ENCODE data around the gene UBE2E1.

UBE2E1 gene

DNA sequence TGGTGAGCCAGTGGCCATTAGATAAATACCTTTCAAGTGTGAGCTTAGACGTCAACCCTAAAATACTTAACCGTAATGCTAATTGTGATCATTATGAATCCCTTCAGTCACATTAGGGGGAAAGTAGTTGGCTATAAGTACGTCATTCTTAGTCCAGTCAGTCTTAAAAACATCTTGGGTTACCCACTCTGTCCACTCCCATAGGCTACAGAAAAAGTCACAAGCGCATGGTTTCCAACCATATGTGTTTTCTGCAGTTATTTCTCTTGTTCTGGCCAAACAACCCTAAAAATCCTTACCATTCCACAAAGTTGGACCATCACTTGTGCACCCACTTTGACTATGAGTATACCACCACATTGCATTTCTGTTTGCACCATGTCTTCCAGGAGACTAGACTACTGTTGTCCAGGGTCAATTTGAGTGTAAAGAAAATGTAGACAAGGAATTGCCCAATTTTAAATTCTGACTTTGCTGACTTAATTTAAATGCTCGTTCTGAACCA, 114.4 kb downstream of the UBE2E1 start:
- no peak for DNase-seq

- DNase-seq, result no peak
Observed at GRCh38 chr3:23921052-23921511, 115.3 kb downstream of the UBE2E1 start.

DNA sequence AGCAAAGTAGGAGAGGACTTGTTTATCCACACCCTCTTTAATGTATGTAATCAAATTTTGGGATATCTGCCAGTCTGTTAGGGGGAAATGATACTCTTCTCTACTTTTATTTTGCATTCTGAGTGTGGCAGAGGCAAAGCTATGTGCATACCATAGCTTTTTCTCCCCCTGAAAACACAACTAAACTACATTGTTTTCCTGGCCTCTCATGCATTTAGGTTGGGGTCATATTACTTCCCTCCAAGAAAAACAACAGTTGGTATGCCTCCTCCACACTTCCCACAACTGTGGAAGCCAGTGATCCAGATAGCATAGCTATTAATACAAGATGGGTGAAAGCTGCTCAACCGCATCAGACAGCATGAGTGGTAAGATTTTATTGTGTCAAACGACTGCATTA, 118.0 kb downstream of the UBE2E1 start:
- DNase-seq, result peak in 1 of 2 experiments; percentile 7

DNA sequence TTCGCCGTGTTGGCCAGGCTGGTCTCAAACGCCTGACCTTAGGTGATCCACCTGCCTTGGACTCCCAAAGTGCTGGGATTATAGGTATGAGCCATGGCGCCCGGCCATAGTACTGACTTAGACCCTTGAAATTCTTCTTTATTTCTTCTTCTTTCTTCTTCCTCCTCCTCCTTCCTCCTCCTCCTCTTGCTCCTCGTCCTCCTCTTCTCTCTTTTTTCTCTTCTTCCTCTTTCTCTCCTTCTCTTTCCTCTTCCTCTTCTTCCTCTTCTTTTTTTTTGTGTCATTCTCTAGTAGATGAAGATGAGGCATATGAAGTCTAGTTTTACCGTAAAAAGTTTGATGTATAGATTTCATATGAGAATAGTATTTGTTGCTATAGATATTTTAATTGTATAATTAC, 120.5 kb downstream of the UBE2E1 start:
- DNase-seq, result no peak

DNA sequence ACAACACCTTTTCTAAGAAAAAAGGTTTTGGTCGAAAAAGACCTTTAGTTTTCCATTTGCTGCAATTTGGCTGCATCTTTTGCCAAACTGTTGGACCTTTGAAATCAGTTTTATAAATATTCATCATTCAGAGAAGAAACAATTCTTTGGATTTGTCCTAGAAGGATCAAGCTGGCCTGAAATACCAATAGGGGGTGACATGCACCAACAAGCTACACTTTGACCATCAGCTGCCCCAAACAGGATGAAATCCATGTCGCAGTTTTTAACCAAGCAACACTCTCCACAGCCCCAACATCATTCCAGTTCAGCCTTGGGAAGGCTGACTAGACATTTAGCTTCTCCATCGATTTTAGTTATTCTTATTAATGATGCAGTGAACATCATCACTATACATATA, 121.0 kb downstream of the UBE2E1 start:
- DNase-seq, result no peak

- DNase-seq, result no peak
Observed at GRCh38 chr3:23928524-23928923, 122.8 kb downstream of the UBE2E1 start.

DNA sequence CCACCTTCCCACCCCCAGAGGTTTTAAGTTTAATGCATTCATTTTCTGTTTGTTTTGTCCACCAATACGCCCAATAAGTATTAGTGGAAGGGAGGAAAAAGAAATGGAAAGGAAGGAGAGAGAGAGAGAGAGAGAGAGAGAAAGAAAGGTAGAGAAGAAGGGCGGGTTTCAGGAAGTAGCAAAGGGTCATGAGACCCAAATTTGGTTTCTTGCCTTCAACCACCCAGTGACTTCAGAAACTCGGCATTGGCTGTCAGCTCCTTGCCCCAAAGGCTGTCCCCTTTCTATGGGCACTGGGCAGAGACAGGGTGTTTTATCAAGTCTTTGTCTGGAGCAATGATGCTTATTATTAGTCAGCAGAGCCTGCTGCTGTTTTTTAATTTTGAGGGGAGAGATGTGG, 125.8 kb downstream of the UBE2E1 start:
- DNase-seq, result no peak

DNA sequence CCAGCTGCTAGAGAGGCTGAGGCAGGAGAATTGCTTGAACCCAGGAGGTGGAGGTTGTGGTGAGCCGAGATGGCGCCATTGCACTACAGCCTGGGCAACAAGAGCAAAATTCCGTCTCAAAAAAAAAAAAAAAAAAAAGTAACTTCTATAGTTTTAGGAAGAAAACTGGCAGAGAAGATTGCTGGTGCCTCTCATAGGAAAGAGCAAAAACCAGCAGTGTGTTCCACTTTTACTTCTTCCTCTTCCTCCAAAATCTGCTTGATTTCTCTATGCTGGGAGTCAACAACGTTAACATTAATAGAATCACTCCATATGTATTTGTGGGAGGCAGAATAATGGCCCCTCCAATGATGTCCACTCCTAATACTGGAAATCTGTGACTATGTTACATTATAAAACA, 126.8 kb downstream of the UBE2E1 start:
- no peak for DNase-seq

GRCh38 chr3:23934253-23934652, 128.5 kb downstream of the UBE2E1 start:
- no peak for DNase-seq

GRCh38 chr3:23937296-23937695, 131.5 kb downstream of the UBE2E1 start:
- DNase-seq, result no peak

- DNase-seq, result no peak
Observed at GRCh38 chr3:23938688-23939087, 132.9 kb downstream of the UBE2E1 start.

GRCh38 chr3:23940775-23941174, 135.0 kb downstream of the UBE2E1 start:
- DNase-seq, result no peak

Measured in NCI-H526 (cell line).